Colonic mucosa (tissue), 4 donors: ENCODE measurements around the gene TRAF6. TPM values are rescaled to one million over a fixed set of nuclear protein-coding genes. Genes with fewer than 3 reads are reported as not detected.

Experiments used
- DNase-seq: peaks from one replicate; pipeline ENCODE4 v3.0.0-alpha.2; 2020
- H3K27ac ChIP-seq: fragments of 200-600 bp; one replicate; pipeline ENCODE4 v1.8.0; 2021
- H3K27me3 ChIP-seq: fragments of 200-600 bp; one replicate; pipeline ENCODE4 v1.8.0; 2021
- H3K36me3 ChIP-seq: fragments of 200-600 bp; one replicate; pipeline ENCODE4 v1.8.0; 2021
- H3K4me1 ChIP-seq: fragments of 200-600 bp; one replicate; pipeline ENCODE4 v1.8.0; 2021; ENCODE audit warnings: mild to moderate bottlenecking
- H3K4me3 ChIP-seq: fragments of 200-600 bp; one replicate; pipeline ENCODE4 v1.8.0; 2021
- H3K9ac ChIP-seq, 2 donors: one replicate each; pipeline ENCODE4 v1.7.0; 2013; ENCODE audit warnings: control low read depth in 2 of 2, low read depth in 2 of 2, low read length in 2 of 2
- H3K9me3 ChIP-seq: fragments of 200-600 bp; one replicate; pipeline ENCODE4 v1.8.0; 2021
- CTCF ChIP-seq: fragments of 200-600 bp; IDR thresholded peaks from one replicate; pipeline ENCODE4 v1.8.0; 2022; ENCODE audit warnings: antibody characterized with exemption, mild to moderate bottlenecking
- intact Hi-C: fragments of 100-400 bp; cut with DNase I; formaldehyde crosslinking; loops from one replicate; pipeline ENCODE4 v1.14.1; 2022
- total RNA-seq, 2 donors: library from RNA; stranded (reverse); fragmentation: NEBNext Ultra II Directional in 1 of 2; extraction: Animal tissue kit (Norgen Biotek cat#: 25700) in 1 of 2; gene quantifications; one replicate each; pipeline ENCODE4 v1.2.1, GENCODE V29; 2021
- donor health status: healthy.
- donor health status: DM: no; HTN: no; CAD: no.
- donor health status: DM: no; HTN: no; CAD: no.

Gene TRAF6
- total RNA-seq, 2 donors from 2014 or later = 9.5 to 18.3 TPM

- H3K27ac ChIP-seq = no peak overlapping the region
- H3K27me3 ChIP-seq = no peaks in the 10 kb centered on the region
- H3K4me1 ChIP-seq = no peaks in the 10 kb centered on the region
- no peaks in the 10 kb centered on the region for H3K9me3 ChIP-seq
- H3K36me3 ChIP-seq = peaks cover 10% of the 10 kb centered on the region
- no peak overlapping the region for H3K4me3 ChIP-seq
- no peak for DNase-seq
- intact Hi-C loops = loop anchor here (10.0 kb wide), 1 partner anchor 47 kb away; no protein-coding TSS in a partner anchor
- TF ChIP-seq CTCF = no peak
- no peak overlapping the region for H3K9ac ChIP-seq
Measured at GRCh38 chr11:36441610-36442208, 68.4 kb downstream of the TRAF6 start.

- H3K9ac ChIP-seq = no peak overlapping the region
- no peaks in the 10 kb centered on the region for H3K4me1 ChIP-seq
- TF ChIP-seq CTCF = no peak
Measured at GRCh38 chr11:36438126-36438525, 71.9 kb downstream of the TRAF6 start.

GRCh38 chr11:36437413-36437812 is 72.7 kb downstream of the TRAF6 start:
- Histone ChIP-seq H3K27me3 (no peaks in the 10 kb centered on the region), H3K27ac (no peak overlapping the region), H3K9me3 (no peaks in the 10 kb centered on the region), H3K36me3 (peaks cover 15% of the 10 kb centered on the region), H3K9ac (no peak overlapping the region), H3K4me1 (no peaks in the 10 kb centered on the region), H3K4me3 (no peak overlapping the region)
- DNase-seq = no peak
- no peak for TF ChIP-seq CTCF
- intact Hi-C loops = no loop called here

More at GRCh38 chr11:36438126-36438525, 71.9 kb downstream of the TRAF6 start:
- Histone ChIP-seq H3K27ac (no peak overlapping the region), H3K9me3 (no peaks in the 10 kb centered on the region), H3K36me3 (peaks cover 15% of the 10 kb centered on the region), H3K27me3 (no peaks in the 10 kb centered on the region), H3K4me3 (no peak overlapping the region)
- no peak for DNase-seq
- intact Hi-C loops = no loop called here

Other genes with a start within 250 kb of the TRAF6 start
- 10 to 100 TPM; 40.6 to 55.9 TPM for gene COMMD9, start 220.8 kb downstream of the TRAF6 start, total RNA-seq
- 100 to 1,000 TPM in 1 of 2 donors, 10 to 100 TPM in 1; 80.9 to 169 TPM for gene PRR5L, start 214.0 kb downstream of the TRAF6 start, total RNA-seq
- 1 to 10 TPM in 1 of 2 donors, under 1 TPM in 1; 0.47 to 1.5 TPM for gene RAG1, start 57.7 kb upstream of the TRAF6 start, total RNA-seq
- 10 to 100 TPM in 1 of 2 donors, 1 to 10 TPM in 1; 8.0 to 10.7 TPM for gene IFTAP, start 84.2 kb upstream of the TRAF6 start, total RNA-seq
- gene RAG2, start 88.0 kb upstream of the TRAF6 start, total RNA-seq = not detected